CD4-positive, alpha-beta memory T cell (primary cell): Measurements from ENCODE around the gene FCRL4. TPM values are rescaled to one million over a fixed set of nuclear protein-coding genes. Genes with fewer than 3 reads are reported as not detected.

ENCODE experiments used
- CTCF ChIA-PET: fragments of 350-600 bp; sonication (Branson Sonifier 250); formaldehyde crosslinking; loops from one replicate; lab custom pipeline; 2021; ENCODE audit warnings: inconsistent platforms; ENCODE audit not compliant: partially characterized antibody; lab: Charles Lee
- POLR2A ChIA-PET: fragments of 350-600 bp; sonication (Branson Sonifier 250); formaldehyde crosslinking; loops from one replicate; lab custom pipeline; 2021; ENCODE audit not compliant: partially characterized antibody; lab: Charles Lee
- DNase-seq, 5 donors: peaks; one replicate each; pipeline versions ENCODE4 v3.0.0 to v3.0.0-alpha.2; 2020 to 2022; ENCODE audit warnings: mixed read lengths in 1 of 5
- H3K27ac ChIP-seq: one replicate; pipeline ENCODE4 v1.7.0; 2013; ENCODE audit warnings: low read depth, low read length
- H3K27me3 ChIP-seq: 2 replicates; pipeline ENCODE4 v1.7.0; 2013; ENCODE audit warnings: mild to moderate bottlenecking, low read length, moderate library complexity; ENCODE audit not compliant: insufficient read depth
- H3K36me3 ChIP-seq: 2 replicates; pipeline ENCODE4 v1.7.0; 2013; ENCODE audit warnings: mild to moderate bottlenecking, low read length, moderate library complexity; ENCODE audit not compliant: insufficient read depth
- H3K4me1 ChIP-seq: 2 replicates; pipeline ENCODE4 v1.7.0; 2013; ENCODE audit warnings: mild to moderate bottlenecking, low read length, moderate library complexity; ENCODE audit not compliant: insufficient read depth
- H3K4me3 ChIP-seq, 2 donors: one replicate each; pipeline ENCODE4 v1.7.0; 2013; ENCODE audit warnings: low read length in 2 of 2, mild to moderate bottlenecking in 1 of 2
- H3K9me3 ChIP-seq, 2 donors: one replicate each; pipeline ENCODE4 v1.7.0; 2013; ENCODE audit warnings: low read length in 2 of 2, control low read depth in 1 of 2; ENCODE audit not compliant: control insufficient read depth in 1 of 2
- H3K27ac Mint-ChIP-seq, 7 donors: one replicate each; pipeline ENCODE4 v1.8.0; 2020 to 2021; ENCODE audit warnings: mixed read lengths in 7 of 7, mild to moderate bottlenecking in 6 of 7, inconsistent platforms in 3 of 7, moderate library complexity in 3 of 7
- H3K27me3 Mint-ChIP-seq, 2 donors: one replicate each; pipeline ENCODE4 v1.8.0; 2020 to 2021; ENCODE audit warnings: mixed read lengths in 2 of 2
- H3K36me3 Mint-ChIP-seq, 2 donors: one replicate each; pipeline ENCODE4 v1.8.0; 2020 to 2021; ENCODE audit warnings: mixed read lengths in 2 of 2, inconsistent platforms in 1 of 2, mild to moderate bottlenecking in 1 of 2
- H3K4me1 Mint-ChIP-seq, 4 donors: one replicate each; pipeline ENCODE4 v1.8.0; 2020 to 2021; ENCODE audit warnings: mixed read lengths in 4 of 4, mild to moderate bottlenecking in 1 of 4
- H3K4me3 Mint-ChIP-seq, 8 donors: one replicate each; pipeline ENCODE4 v1.8.0; 2020 to 2021; ENCODE audit warnings: mixed read lengths in 8 of 8, mild to moderate bottlenecking in 7 of 8, moderate library complexity in 6 of 8, inconsistent platforms in 3 of 8
- H3K9me3 Mint-ChIP-seq, 8 donors: one replicate each; pipeline ENCODE4 v1.8.0; 2020 to 2021; ENCODE audit warnings: mixed read lengths in 8 of 8, mild to moderate bottlenecking in 5 of 8, inconsistent platforms in 3 of 8, moderate library complexity in 1 of 8
- intact Hi-C: fragments of 100-400 bp; cut with micrococcal nuclease; formaldehyde crosslinking; loops from one replicate; pipeline ENCODE4 v1.15.1; 2023
- polyA plus RNA-seq, 2 donors: library from polyadenylated mRNA; unstranded; fragments of 300-500 nt; fragmentation: Illumina TruSeq; gene quantifications; one replicate each; pipeline ENCODE4 v1.2.3, GENCODE V29; 2021
- total RNA-seq, 2 experiments: library from RNA; stranded (reverse); gene quantifications; one replicate each; pipeline ENCODE4 v1.2.3, GENCODE V29; 2021

Gene FCRL4
- total RNA-seq (not detected), polyA plus RNA-seq (not detected)

DNA sequence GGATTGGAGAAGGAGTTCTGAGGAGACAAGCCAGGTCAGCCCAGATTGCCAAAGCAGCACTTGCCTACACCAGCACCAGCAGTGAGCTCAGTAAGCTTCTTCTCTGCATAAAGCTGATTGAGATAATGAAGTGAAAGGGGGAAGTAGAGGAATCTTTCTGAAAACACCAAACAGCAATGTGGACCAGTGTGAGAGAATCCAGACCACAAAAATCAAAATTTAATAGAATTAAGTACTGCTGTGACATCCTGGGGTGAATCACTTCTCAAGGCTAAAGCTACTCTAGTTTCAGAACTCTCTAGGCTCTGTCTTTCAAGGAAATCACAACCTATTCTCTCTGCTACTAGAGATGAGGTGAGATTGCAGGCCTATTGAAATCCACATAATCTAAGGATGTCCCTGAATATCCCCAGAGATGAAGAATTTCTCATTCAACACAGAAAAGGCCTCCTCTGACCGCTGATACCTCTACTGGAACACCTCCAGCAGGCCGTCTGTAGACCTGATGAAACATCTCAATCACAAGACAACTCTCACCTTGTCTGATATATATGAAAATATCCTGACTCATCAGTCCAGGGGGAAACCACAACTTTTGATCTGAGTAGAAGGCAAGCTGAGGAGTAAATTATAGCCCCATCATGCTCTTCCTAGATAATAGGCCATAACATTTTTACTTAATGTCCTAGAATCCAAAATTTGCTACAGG lies at the start of gene FCRL4:
FCRL4 (minus strand) TSS at position 127 of the 709 bp plus-strand sequence. CDS start 141 bp downstream, outside the sequence.
- no peak for DNase-seq
- ChIA-PET CTCF (interaction anchor here (1.6 kb wide), 1 partner anchor 17 kb away, joined by 6 read pairs; no protein-coding TSS in a partner anchor), POLR2A (no interaction called here)
- no peaks in the 10 kb centered on the region for H3K27me3 ChIP-seq
- Mint-ChIP-seq H3K36me3 (no peaks in the 10 kb centered on the region), H3K4me1 (no peaks in the 10 kb centered on the region), H3K27me3 (peaks cover 6 to 9% of the 10 kb centered on the region in 2 donors), H3K9me3 (no peaks in the 10 kb centered on the region), H3K4me3 (no peak within 1 kb of the TSS), H3K27ac (no peak within 1 kb of the TSS)
- no peaks in the 10 kb centered on the region for H3K36me3 ChIP-seq
- intact Hi-C loops: no loop called here
- no peaks in the 10 kb centered on the region for H3K4me1 ChIP-seq
- H3K4me3 ChIP-seq: no peak within 1 kb of the TSS
- H3K9me3 ChIP-seq: no peaks in the 10 kb centered on the region
- no peak within 1 kb of the TSS for H3K27ac ChIP-seq

DNA sequence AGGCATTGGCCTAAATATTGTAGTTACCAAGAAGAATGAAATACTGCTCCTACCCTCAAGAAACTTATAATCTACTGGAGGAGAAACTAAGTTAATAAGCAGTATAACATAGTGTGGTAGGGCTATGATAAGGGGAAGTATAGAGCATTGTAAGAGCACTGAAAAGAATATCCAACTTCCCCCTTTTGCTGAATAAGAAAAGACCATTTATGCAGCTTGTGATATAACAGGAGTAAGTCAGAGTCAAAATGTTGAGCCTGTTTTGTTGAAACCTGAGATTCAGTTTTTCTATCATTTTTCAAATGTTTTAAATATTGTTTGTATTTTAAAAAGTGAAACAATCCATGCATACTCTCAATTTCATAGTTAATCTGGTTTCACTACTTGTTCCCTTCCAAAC lies 48.3 kb upstream of the FCRL4 start:
- H3K27me3 Mint-ChIP-seq: peaks cover 6 to 7% of the 10 kb centered on the region in 2 donors
- no peaks in the 10 kb centered on the region for H3K4me1 Mint-ChIP-seq
- no peaks in the 10 kb centered on the region for H3K9me3 ChIP-seq
- H3K9me3 Mint-ChIP-seq: no peaks in the 10 kb centered on the region
- ChIA-PET POLR2A (no interaction called here), CTCF (no interaction called here)
- no peak overlapping the region for H3K27ac Mint-ChIP-seq
- H3K27me3 ChIP-seq: no peaks in the 10 kb centered on the region
- intact Hi-C loops: no loop called here
- H3K36me3 Mint-ChIP-seq: no peaks in the 10 kb centered on the region
- H3K4me3 ChIP-seq: no peak overlapping the region
- DNase-seq: no peak
- H3K36me3 ChIP-seq: no peaks in the 10 kb centered on the region
- no peak overlapping the region for H3K4me3 Mint-ChIP-seq
- H3K4me1 ChIP-seq: no peaks in the 10 kb centered on the region
- no peak overlapping the region for H3K27ac ChIP-seq

DNA sequence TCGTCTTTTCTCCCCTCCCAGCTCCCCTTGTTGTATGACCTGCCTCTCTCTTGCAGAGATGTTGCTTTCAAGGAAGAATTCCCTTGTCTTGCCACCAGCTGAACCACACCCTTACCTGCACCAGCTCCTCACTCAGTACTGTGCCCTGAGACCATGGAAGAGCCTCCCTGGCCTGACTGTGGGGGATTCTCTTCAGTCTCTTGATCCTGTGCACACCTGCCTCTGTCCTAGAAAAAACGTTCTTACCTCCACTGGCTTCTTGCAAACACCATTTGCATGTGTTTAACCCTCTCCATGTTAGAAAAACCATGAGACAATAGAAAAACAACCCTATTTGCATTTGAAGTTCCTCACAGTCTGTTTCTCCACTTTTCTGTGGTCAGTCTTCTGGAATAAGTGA lies 43.3 kb upstream of the FCRL4 start:
- POLR2A ChIA-PET: no interaction called here
- H3K27ac ChIP-seq: no peak overlapping the region
- DNase-seq: no peak
- H3K4me1 ChIP-seq: no peaks in the 10 kb centered on the region
- CTCF ChIA-PET: no interaction called here
- no peaks in the 10 kb centered on the region for H3K36me3 Mint-ChIP-seq
- no peaks in the 10 kb centered on the region for H3K27me3 ChIP-seq
- H3K27me3 Mint-ChIP-seq: peaks cover 4 to 23% of the 10 kb centered on the region in 2 donors
- intact Hi-C loops: no loop called here
- no peaks in the 10 kb centered on the region for H3K36me3 ChIP-seq
- peaks cover 0 to 3% (median 0%) of the 10 kb centered on the region in 8 donors for H3K9me3 Mint-ChIP-seq
- H3K4me3 ChIP-seq: no peak overlapping the region
- H3K9me3 ChIP-seq: no peaks in the 10 kb centered on the region
- no peaks in the 10 kb centered on the region for H3K4me1 Mint-ChIP-seq
- no peak overlapping the region for H3K4me3 Mint-ChIP-seq
- no peak overlapping the region for H3K27ac Mint-ChIP-seq

DNA sequence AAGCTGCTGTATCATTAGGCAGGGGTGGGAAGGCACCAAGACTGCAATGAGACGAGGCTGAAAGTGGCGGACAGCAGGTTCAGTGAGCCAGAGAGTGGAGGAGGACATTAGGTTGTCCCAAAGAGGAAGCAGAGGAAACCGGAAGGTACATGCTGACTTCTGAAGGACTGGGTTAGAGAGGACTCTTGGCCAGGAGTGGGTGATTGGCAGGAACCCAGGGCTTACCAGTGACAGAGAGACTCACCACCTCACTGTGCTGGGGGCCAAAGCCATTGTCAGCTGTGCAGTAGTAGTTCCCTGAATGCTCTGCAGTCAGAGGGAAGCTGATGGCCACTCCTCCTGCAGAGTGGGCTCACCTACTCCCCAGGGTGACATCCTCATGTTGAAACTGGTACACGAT lies 41.9 kb upstream of the FCRL4 start:
- DNase-seq: no peak
- Mint-ChIP-seq H3K4me1 (no peaks in the 10 kb centered on the region), H3K9me3 (peaks cover 0 to 3% (median 0%) of the 10 kb centered on the region in 8 donors), H3K4me3 (no peak overlapping the region), H3K27ac (no peak overlapping the region), H3K36me3 (no peaks in the 10 kb centered on the region), H3K27me3 (peaks cover 4 to 26% of the 10 kb centered on the region in 2 donors)
- ChIA-PET POLR2A (no interaction called here), CTCF (no interaction called here)
- intact Hi-C loops: no loop called here
- no peak overlapping the region for H3K27ac ChIP-seq
- no peaks in the 10 kb centered on the region for H3K27me3 ChIP-seq
- no peaks in the 10 kb centered on the region for H3K9me3 ChIP-seq
- H3K4me1 ChIP-seq: no peaks in the 10 kb centered on the region
- H3K4me3 ChIP-seq: no peak overlapping the region
- H3K36me3 ChIP-seq: no peaks in the 10 kb centered on the region

DNA sequence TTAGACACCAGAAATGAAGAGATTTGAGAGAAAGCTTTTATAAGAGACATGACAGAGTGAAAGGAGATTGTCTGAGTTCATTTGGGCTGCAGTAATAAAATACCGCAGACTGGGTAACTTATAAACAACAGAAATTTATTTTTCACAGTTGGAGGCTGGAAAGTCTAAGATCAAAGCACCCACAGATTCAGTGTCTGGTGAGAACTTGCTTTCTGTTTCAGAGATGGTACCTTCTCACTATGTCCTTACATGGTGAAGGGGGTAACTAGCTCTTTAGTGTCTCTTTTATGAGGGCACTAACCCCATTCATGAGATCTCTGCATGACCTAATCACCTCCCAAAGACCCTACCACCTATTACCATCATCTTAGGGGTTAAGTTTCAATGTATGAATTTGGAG lies 30.9 kb upstream of the FCRL4 start:
- no peak overlapping the region for H3K27ac Mint-ChIP-seq
- no peak for DNase-seq
- intact Hi-C loops: no loop called here

DNA sequence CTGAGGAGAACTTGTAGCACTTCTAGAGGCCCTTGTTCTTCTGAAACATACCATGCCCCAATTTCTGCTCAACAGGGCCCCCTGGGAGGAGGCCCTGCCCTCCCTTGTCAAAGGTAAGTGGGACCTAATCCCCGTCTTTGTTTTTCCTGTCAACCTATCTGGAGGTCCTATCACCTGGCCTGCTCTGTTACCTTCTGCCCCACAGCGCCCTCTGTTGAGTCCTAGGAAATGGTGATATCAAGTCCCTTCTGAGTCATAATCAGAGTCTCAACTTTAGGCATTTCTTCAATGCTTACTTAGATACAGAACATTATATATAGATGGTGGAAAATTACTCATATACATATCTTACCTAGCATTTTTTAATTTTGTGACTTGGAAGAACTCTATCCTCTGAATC lies 28.2 kb upstream of the FCRL4 start:
- no peak for DNase-seq
- Histone ChIP-seq H3K27ac (no peak overlapping the region), H3K36me3 (no peaks in the 10 kb centered on the region), H3K4me3 (no peak overlapping the region), H3K27me3 (no peaks in the 10 kb centered on the region), H3K4me1 (no peaks in the 10 kb centered on the region), H3K9me3 (no peaks in the 10 kb centered on the region)
- intact Hi-C loops: no loop called here
- Mint-ChIP-seq H3K9me3 (no peaks in the 10 kb centered on the region), H3K4me3 (no peak overlapping the region), H3K27me3 (peaks cover 9 to 12% of the 10 kb centered on the region in 2 donors), H3K27ac (no peak overlapping the region), H3K36me3 (no peaks in the 10 kb centered on the region), H3K4me1 (no peaks in the 10 kb centered on the region)
- POLR2A ChIA-PET: no interaction called here
- CTCF ChIA-PET: no interaction called here

More for the DNA sequence above, 30.9 kb upstream of the FCRL4 start:
- no peaks in the 10 kb centered on the region for H3K36me3 Mint-ChIP-seq
- no peaks in the 10 kb centered on the region for H3K36me3 ChIP-seq
- CTCF ChIA-PET: no interaction called here
- no peaks in the 10 kb centered on the region for H3K4me1 ChIP-seq
- H3K9me3 ChIP-seq: no peaks in the 10 kb centered on the region
- H3K4me3 ChIP-seq: no peak overlapping the region
- H3K4me3 Mint-ChIP-seq: no peak overlapping the region
- H3K27me3 ChIP-seq: no peaks in the 10 kb centered on the region
- H3K9me3 Mint-ChIP-seq: peaks cover 0 to 3% (median 0%) of the 10 kb centered on the region in 8 donors
- H3K27ac ChIP-seq: no peak overlapping the region
- peaks cover 10 to 12% of the 10 kb centered on the region in 2 donors for H3K27me3 Mint-ChIP-seq
- POLR2A ChIA-PET: no interaction called here
- H3K4me1 Mint-ChIP-seq: no peaks in the 10 kb centered on the region

DNA sequence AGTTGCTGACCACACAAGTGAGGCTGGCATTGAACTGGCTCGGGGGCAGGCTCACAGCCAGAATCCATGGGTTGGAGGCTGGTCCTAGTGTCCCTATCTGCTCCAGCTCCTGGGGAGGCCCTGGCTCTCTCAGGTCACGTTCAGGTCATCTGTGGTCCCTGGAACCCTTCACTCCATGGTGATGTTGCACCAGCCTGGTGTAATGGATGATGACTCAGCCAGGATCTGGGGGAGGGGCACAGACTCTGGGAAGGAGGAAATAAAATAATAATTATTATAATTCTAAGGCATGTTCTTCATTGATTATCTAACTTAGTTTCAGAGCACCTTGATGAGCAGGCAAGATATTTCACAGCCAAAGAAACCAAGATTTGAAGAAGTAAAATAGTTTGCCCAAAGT lies 26.6 kb upstream of the FCRL4 start:
- Histone ChIP-seq H3K9me3 (no peaks in the 10 kb centered on the region), H3K4me3 (no peak overlapping the region), H3K36me3 (no peaks in the 10 kb centered on the region), H3K4me1 (no peaks in the 10 kb centered on the region), H3K27ac (no peak overlapping the region), H3K27me3 (no peaks in the 10 kb centered on the region)
- H3K9me3 Mint-ChIP-seq: no peaks in the 10 kb centered on the region
- no peaks in the 10 kb centered on the region for H3K4me1 Mint-ChIP-seq
- ChIA-PET POLR2A (no interaction called here), CTCF (no interaction called here)
- H3K36me3 Mint-ChIP-seq: no peaks in the 10 kb centered on the region
- no peak overlapping the region for H3K4me3 Mint-ChIP-seq
- intact Hi-C loops: no loop called here
- peaks cover 6 to 9% of the 10 kb centered on the region in 2 donors for H3K27me3 Mint-ChIP-seq
- no peak overlapping the region for H3K27ac Mint-ChIP-seq
- no peak for DNase-seq
